PC-9 (cell line): ENCODE data around the gene CCL21.

Experiments
- CTCF ChIP-seq: fragments of 200-600 bp; sonication (generic); conservative IDR thresholded peaks from 2 replicates; pipeline ENCODE4 v1.6.1; 2017; ENCODE audit warnings: mixed run types, antibody characterized with exemption, mild to moderate bottlenecking, moderate library complexity
- EZH2 ChIP-seq: fragments of 200-600 bp; sonication (generic); IDR thresholded peaks from 2 replicates; pipeline ENCODE4 v1.8.0; 2017; ENCODE audit warnings: antibody characterized with exemption, low read depth

GRCh38 chr9:34687276-34688030 lies 22.5 kb downstream of the CCL21 start:
- TF ChIP-seq CTCF, result no peak
- no peak for TF ChIP-seq EZH2
